H9 (cell line): ENCODE measurements around the gene TMEM52B. TPM values are rescaled to one million over a fixed set of nuclear protein-coding genes. Genes with fewer than 3 reads are reported as not detected.

ENCODE experiments used
- DNase-seq: peaks from one replicate; pipeline ENCODE4 v3.0.0-alpha.2; 2017
- H2AFZ ChIP-seq: one replicate; pipeline ENCODE4 v1.6.1; 2013; ENCODE audit warnings: mild to moderate bottlenecking, low read length, control low read depth, moderate library complexity
- H2AK5ac ChIP-seq: 2 replicates; pipeline ENCODE4 v1.6.1; 2013; ENCODE audit warnings: low read length, control low read depth, mixed read lengths; ENCODE audit not compliant: insufficient read length
- H2BK120ac ChIP-seq: one replicate; pipeline ENCODE4 v1.6.1; 2013; ENCODE audit warnings: low read depth, mild to moderate bottlenecking, low read length, control low read depth, inconsistent platforms; ENCODE audit not compliant: poor library complexity, severe bottlenecking
- H2BK12ac ChIP-seq: 2 replicates; pipeline ENCODE4 v1.6.1; 2013; ENCODE audit warnings: low read length, control low read depth, mixed read lengths, low read depth; ENCODE audit not compliant: insufficient read length
- H2BK15ac ChIP-seq: 2 replicates; pipeline ENCODE4 v1.6.1; 2013; ENCODE audit warnings: low read depth, low read length, control low read depth
- H2BK20ac ChIP-seq: one replicate; pipeline ENCODE4 v1.6.1; 2013; ENCODE audit warnings: low read depth, mild to moderate bottlenecking, low read length, control low read depth, inconsistent platforms; ENCODE audit not compliant: poor library complexity, severe bottlenecking
- H2BK5ac ChIP-seq: 2 replicates; pipeline ENCODE4 v1.6.1; 2013; ENCODE audit warnings: low read length, control low read depth, mixed read lengths; ENCODE audit not compliant: insufficient read length
- H3K14ac ChIP-seq: 2 replicates; pipeline ENCODE4 v1.6.1; 2013; ENCODE audit warnings: low read length, control low read depth; ENCODE audit not compliant: insufficient read depth
- H3K18ac ChIP-seq: 2 replicates; pipeline ENCODE4 v1.6.1; 2013; ENCODE audit warnings: low read depth, mild to moderate bottlenecking, mixed read lengths, low read length, control low read depth; ENCODE audit not compliant: insufficient read length
- H3K23ac ChIP-seq: 2 replicates; pipeline ENCODE4 v1.6.1; 2013; ENCODE audit warnings: low read length, control low read depth, mixed read lengths, low read depth; ENCODE audit not compliant: insufficient read length
- H3K23me2 ChIP-seq: 2 replicates; pipeline ENCODE4 v1.6.1; 2013; ENCODE audit warnings: low read depth, mild to moderate bottlenecking, mixed read lengths, low read length, control low read depth; ENCODE audit not compliant: insufficient read length, poor library complexity, severe bottlenecking
- H3K27ac ChIP-seq: 2 replicates; pipeline ENCODE4 v1.5.1; 2013; ENCODE audit warnings: low read length, control low read depth, mixed read lengths, low read depth; ENCODE audit not compliant: insufficient read length
- H3K27me3 ChIP-seq: 2 replicates; pipeline ENCODE4 v1.6.1; 2013; ENCODE audit warnings: low read length, control low read depth, inconsistent platforms; ENCODE audit not compliant: insufficient read depth
- H3K4ac ChIP-seq: 2 replicates; pipeline ENCODE4 v1.6.1; 2013; ENCODE audit warnings: low read depth, mild to moderate bottlenecking, control low read depth, inconsistent platforms, low read length, moderate library complexity
- H3K4me1 ChIP-seq: 2 replicates; pipeline ENCODE4 v1.6.1; 2013; ENCODE audit warnings: low read length, control low read depth, inconsistent platforms; ENCODE audit not compliant: insufficient read depth
- H3K4me2 ChIP-seq: 2 replicates; pipeline ENCODE4 v1.6.1; 2013; ENCODE audit warnings: low read length, control low read depth, mixed read lengths; ENCODE audit not compliant: insufficient read length, insufficient read depth
- H3K56ac ChIP-seq: 2 replicates; pipeline ENCODE4 v1.6.1; 2013; ENCODE audit warnings: low read depth, mild to moderate bottlenecking, mixed read lengths, low read length, control low read depth; ENCODE audit not compliant: insufficient read length
- H3K79me1 ChIP-seq: 2 replicates; pipeline ENCODE4 v1.6.1; 2013; ENCODE audit warnings: low read depth, mild to moderate bottlenecking, moderate library complexity, low read length, control low read depth, inconsistent platforms; ENCODE audit not compliant: insufficient read depth, poor library complexity, severe bottlenecking
- H3K79me2 ChIP-seq: 2 replicates; pipeline ENCODE4 v1.6.1; 2013; ENCODE audit warnings: low read length, control low read depth, inconsistent platforms; ENCODE audit not compliant: insufficient read depth
- H3K9ac ChIP-seq: 2 replicates; pipeline ENCODE4 v1.6.1; 2013; ENCODE audit warnings: low read length, control low read depth, mixed read lengths; ENCODE audit not compliant: insufficient read length; ENCODE audit errors: extremely low read depth
- H3K9me3 ChIP-seq: one replicate; pipeline ENCODE4 v1.6.1; 2013; ENCODE audit warnings: low read depth, low read length, inconsistent platforms; ENCODE audit not compliant: control insufficient read depth
- H3T11ph ChIP-seq: one replicate; pipeline ENCODE4 v1.6.1; 2013; ENCODE audit warnings: mild to moderate bottlenecking, low read length, control low read depth, inconsistent platforms
- H4K20me1 ChIP-seq: one replicate; pipeline ENCODE4 v1.6.1; 2013; ENCODE audit not compliant: control insufficient read depth, insufficient read length, insufficient read depth
- H4K5ac ChIP-seq: 2 replicates; pipeline ENCODE4 v1.6.1; 2013; ENCODE audit warnings: low read depth, mild to moderate bottlenecking, mixed read lengths, low read length, control low read depth; ENCODE audit not compliant: insufficient read length
- H4K8ac ChIP-seq: replicated peaks from 2 replicates; pipeline ENCODE4 v1.6.1; 2013; ENCODE audit warnings: low read length, control low read depth, mixed read lengths, low read depth; ENCODE audit not compliant: insufficient read length
- H4K91ac ChIP-seq: 2 replicates; pipeline ENCODE4 v1.6.1; 2013; ENCODE audit warnings: low read depth, mild to moderate bottlenecking, moderate library complexity, mixed read lengths, low read length, control low read depth; ENCODE audit not compliant: insufficient read length
- H3K27ac Mint-ChIP-seq, 3 experiments: 2 replicates in 2 of 3; 3 replicates in 1 of 3; pipeline ENCODE4 v1.8.0; 2020 to 2021; ENCODE audit warnings: mixed read lengths in 3 of 3, mild to moderate bottlenecking in 1 of 3, moderate library complexity in 1 of 3
- H3K27me3 Mint-ChIP-seq: 2 replicates; pipeline ENCODE4 v1.8.0; 2021; ENCODE audit warnings: low read depth, mild to moderate bottlenecking, moderate library complexity, mixed read lengths
- H3K36me3 Mint-ChIP-seq, 3 experiments: 2 replicates in 2 of 3; 3 replicates in 1 of 3; pipeline ENCODE4 v1.8.0; 2020 to 2021; ENCODE audit warnings: low read depth in 3 of 3, mixed read lengths in 3 of 3; ENCODE audit not compliant: insufficient read depth in 1 of 3
- H3K4me1 Mint-ChIP-seq, 2 experiments: 2 replicates each; pipeline ENCODE4 v1.8.0; 2020; ENCODE audit warnings: mixed read lengths in 2 of 2
- H3K4me3 Mint-ChIP-seq, 2 experiments: 2 replicates in 1 of 2; 3 replicates in 1 of 2; pipeline ENCODE4 v1.8.0; 2020 to 2021; ENCODE audit warnings: mild to moderate bottlenecking in 2 of 2, mixed read lengths in 2 of 2, moderate library complexity in 1 of 2
- H3K9me3 Mint-ChIP-seq, 2 experiments: 2 replicates in 1 of 2; 3 replicates in 1 of 2; pipeline ENCODE4 v1.8.0; 2020; ENCODE audit warnings: mild to moderate bottlenecking in 2 of 2, mixed read lengths in 2 of 2, moderate library complexity in 1 of 2
- CTCF ChIP-seq: fragments of 200-600 bp; sonication (generic); conservative IDR thresholded peaks from 3 replicates; pipeline ENCODE4 v1.8.0; 2021; ENCODE audit warnings: antibody characterized with exemption, mild to moderate bottlenecking
- WGBS: extraction: QIAGEN DNeasy Blood & Tissue Kit; methylation state at CpG from one replicate; pipeline ENCODE4 v1.1.7; 2013; ENCODE audit warnings: missing lambda C conversion rate, low lambda C conversion rate, mixed read lengths; ENCODE audit not compliant: insufficient read length; ENCODE audit errors: extremely low coverage; 5-methylcytosine and 5-hydroxymethylcytosine counted together
- total RNA-seq: library from RNA; stranded (reverse); gene quantifications from 2 replicates; pipeline ENCODE4 v1.2.1, GENCODE V29; 2021

Gene TMEM52B
- total RNA-seq, 1 experiment from 2014 or later, result not detected

DNA sequence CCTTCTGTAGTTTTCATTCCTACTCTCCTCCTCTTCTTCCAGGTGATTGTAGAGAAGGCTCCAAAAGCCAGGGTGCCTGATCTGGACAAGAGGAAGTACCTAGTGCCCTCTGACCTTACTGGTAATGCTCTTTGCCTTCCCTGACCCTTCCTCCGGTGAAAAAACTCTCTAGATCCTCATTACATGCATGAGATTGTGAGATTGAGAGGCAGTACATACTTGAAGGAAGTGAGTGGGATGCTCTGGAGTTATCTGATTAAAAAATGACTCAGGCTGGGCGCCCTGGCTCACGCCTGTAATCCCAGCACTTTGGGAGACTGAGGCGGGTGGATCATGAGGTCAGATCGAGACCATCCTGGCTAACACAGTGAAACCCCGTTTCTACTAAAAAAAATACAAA lies 39.2 kb downstream of the TMEM52B start:
- H3K4me1 Mint-ChIP-seq, result peaks cover 17 to 20% of the 10 kb centered on the region in 2 experiments
- no CpG with 5 or more reads among the region's 6 CpGs for WGBS
- Histone ChIP-seq H4K5ac (no peak overlapping the region), H3K9me3 (no peaks in the 10 kb centered on the region), H3T11ph (no peak overlapping the region), H3K56ac (no peak overlapping the region), H4K8ac (no peak overlapping the region), H3K79me1 (peaks cover 11% of the 10 kb centered on the region), H3K4ac (no peak overlapping the region), H4K20me1 (peaks cover 3% of the 10 kb centered on the region), H4K91ac (no peak overlapping the region), H3K27ac (no peak overlapping the region), H2BK5ac (no peak overlapping the region), H3K27me3 (no peaks in the 10 kb centered on the region), H3K9ac (no peak overlapping the region), H2BK15ac (no peak overlapping the region), H2AK5ac (no peak overlapping the region), H3K23ac (no peak overlapping the region), H2BK12ac (no peak overlapping the region), H3K4me2 (no peak overlapping the region), H3K4me1 (peaks cover 6% of the 10 kb centered on the region), H3K23me2 (peaks cover 12% of the 10 kb centered on the region), H2BK20ac (no peak overlapping the region), H3K79me2 (peaks cover 3% of the 10 kb centered on the region; the same call in 1 of the 2 replicates), H3K14ac (no peak overlapping the region), H3K18ac (no peak overlapping the region), H2AFZ (no peak overlapping the region), H2BK120ac (no peak overlapping the region)
- no peak for DNase-seq
- no peaks in the 10 kb centered on the region for H3K9me3 Mint-ChIP-seq
- peaks cover 29 to 48% (median 39%) of the 10 kb centered on the region in 3 experiments for H3K36me3 Mint-ChIP-seq
- H3K27ac Mint-ChIP-seq, result peak overlapping the region in 1 of 3 experiments; percentile 74; a peak in 1 of 7 replicates
- no peak overlapping the region for H3K4me3 Mint-ChIP-seq
- no peak for TF ChIP-seq CTCF
- H3K27me3 Mint-ChIP-seq, result no peaks in the 10 kb centered on the region
